Activated T-helper 9 cell treated with anti-CD3 and anti-CD28 coated beads, Interleukin-2, amount 50 U/mL, for 16 hours (primary cell): ENCODE data around the gene ACSM6.
"Not testable (repeated sequence)": the region's sequence is repeated elsewhere in the genome, so short reads cannot be mapped to it uniquely, and the experiment has no call there.

Experiments used
- DNase-seq: peaks from one replicate; pipeline ENCODE4 v3.0.0-alpha.2; 2020; ENCODE audit warnings: low read depth

ACSM6 gene

GRCh38 chr10:95193944-95194343 is at the start of gene ACSM6:
ACSM6 (plus strand) TSS chr10:95194238; CDS start chr10:95194486, 248 bp downstream.
- DNase-seq: no peak

GRCh38 chr10:95168694-95169093 is 25.3 kb upstream of the ACSM6 start:
- no peak for DNase-seq

DNA sequence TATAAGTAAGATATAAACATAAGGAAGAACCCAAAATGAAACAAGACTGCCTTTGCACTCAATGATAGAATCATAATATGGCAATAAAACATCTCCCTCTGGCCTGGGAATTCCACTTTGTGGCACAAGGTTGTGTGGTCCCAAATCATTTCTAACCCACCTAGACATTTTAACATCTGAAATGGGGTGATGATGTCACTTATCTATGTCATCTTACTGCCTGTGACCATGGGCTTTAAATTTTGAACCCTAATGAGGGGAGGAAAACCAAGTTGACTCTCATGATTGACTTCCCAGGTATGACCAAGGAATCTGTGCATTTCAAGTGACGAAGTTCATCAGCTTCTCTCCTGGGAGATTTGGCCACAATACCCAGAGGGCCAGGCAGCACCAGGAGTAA is 24.5 kb upstream of the ACSM6 start:
- no peak for DNase-seq

GRCh38 chr10:95170790-95171189 is 23.2 kb upstream of the ACSM6 start:
- no peak for DNase-seq

- no peak for DNase-seq
Measured at GRCh38 chr10:95171336-95171735, 22.7 kb upstream of the ACSM6 start.

- no peak for DNase-seq
Measured at GRCh38 chr10:95172851-95173250, 21.2 kb upstream of the ACSM6 start.

DNA sequence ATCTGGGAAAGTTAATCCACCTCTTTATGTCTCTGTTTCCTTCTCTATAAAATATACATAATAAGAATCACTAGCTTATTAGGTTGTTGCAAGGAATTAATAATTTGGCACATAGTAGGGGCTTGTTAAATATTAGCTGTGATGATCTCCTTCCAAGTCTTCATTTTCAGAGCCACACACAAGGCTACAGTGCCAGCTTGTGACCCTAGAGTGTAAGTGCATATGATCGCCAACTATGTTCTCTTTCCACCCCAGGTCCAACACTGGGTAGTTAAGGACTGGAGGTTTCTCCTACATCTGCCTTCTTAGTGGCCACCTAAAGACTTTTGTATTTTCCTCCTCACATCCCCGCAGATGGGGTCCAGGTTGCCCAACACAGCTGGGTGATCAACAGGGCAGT is 17.9 kb upstream of the ACSM6 start:
- no peak for DNase-seq

DNA sequence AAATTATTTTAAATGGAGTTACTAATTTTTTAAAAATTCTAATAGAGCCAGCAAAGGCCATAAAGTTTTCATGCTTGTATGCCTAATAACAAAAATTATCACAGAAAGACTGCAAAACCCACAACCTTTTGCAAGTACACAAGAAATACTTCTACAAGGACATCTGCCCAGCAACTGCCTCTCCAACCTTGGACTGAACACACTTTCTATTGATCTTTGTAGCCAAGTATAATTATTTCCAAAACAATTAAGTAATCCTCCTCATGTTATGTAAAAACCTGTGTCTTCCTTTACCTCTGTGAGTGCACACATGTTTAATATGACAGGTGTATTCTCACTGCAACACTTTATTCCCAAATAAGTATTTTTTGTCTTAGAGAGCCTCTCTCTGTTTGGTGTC is 16.6 kb upstream of the ACSM6 start:
- DNase-seq: no peak

DNA sequence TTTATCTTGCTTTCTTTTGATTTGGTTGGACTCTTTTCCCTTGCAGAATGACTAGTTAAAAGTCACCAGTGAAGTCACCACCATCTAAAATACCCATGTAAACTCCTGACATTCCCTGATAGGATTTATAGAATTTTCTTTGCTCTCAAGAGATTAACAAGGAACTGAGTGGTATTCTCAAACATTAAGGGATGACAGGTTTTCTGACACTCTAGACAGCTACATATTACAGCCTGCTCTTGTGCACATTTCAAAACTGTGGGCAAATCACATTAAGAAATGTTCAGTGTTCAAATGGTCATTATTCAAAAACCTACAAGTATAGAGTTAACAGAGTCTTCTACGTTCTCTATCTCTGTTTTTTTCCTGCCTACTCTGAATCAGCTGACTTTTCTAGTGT is 15.8 kb upstream of the ACSM6 start:
- no peak for DNase-seq

- DNase-seq: no peak
Measured at GRCh38 chr10:95178797-95179196, 15.2 kb upstream of the ACSM6 start.

DNA sequence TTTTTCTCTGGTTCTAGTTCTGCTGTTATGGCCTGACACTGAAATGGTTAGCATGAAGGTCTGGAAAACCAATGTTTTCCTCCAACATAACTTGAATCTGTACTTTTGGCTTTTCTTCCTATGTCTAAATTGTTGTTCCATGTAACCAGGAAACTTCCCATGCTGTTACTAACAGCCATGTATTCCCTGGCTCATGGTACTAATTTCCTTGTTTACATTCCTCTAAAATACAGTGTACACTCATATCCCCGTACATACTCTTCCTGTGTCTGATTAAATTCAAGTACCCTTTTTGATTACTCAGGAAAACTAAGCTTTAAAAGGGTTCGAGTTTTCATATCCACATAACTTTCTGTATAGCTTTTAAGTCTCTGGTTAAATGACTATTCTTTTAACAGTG is 12.3 kb upstream of the ACSM6 start:
- no peak for DNase-seq

DNA sequence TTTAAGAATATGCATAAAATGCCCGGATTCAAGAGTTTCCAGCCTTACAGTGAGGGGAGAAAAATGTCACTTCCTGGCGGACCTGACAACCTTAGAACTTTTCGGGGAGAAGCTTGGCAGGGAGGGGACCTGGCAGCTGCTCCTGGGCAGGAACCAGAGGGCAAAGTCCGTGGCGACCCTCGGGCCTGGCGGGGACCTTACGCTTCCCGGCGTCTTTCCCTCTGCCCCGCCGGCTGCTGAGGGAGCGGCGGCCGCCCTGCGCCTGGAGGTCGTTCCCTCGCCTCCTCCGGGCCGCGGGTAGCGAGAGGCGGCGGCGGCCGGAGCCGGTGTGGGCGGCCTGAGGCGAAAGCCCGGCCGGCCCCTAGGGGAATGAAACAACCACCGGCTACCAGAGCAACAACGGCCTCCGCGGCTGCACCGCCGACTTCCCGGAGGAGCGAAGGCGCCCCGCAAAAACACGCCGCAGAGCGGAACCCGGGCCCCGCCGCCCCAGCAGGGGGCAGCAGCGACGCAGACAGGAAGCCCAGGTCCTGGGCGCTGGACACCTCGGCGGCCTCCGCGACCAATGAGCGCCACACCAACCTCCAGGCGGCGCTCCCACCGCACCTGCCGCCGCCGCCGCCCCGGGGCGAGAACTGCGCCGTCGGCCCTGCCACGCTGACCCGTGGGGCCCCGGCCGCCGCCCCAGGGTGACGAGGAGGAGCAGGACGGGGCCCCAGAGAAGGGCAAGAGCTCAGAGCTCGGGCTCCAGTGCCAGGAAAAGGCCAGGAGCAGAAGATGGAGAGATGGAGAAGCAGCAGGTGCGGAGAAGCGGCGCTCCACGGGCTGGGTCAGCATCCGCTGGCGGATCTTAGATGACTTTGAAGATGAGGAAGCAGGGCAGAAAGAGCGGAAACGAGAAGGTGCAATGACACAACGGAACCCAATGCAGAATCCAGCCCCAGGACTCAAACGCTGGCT is 10.5 kb upstream of the ACSM6 start:
- DNase-seq: peak; percentile 34

DNA sequence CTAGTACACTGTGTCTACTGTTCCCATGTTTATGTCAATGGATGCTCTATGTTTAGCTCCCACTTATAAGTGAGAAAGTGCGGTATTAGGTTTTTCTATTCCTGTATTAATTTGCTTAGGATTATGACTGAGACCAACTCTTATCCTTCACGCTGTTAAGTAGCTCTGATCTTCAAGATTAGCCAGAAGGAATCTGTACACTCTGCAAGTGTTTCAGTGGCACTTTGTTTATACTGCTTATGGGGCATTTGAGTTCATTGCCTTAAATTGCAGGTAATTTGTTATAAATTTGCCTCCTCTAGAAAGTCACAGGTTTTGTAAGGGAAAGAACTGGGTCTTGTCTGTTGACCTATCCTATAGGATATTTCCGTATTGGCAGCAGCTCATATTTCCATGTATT is 6.4 kb upstream of the ACSM6 start:
- DNase-seq: no peak

- DNase-seq: no peak
Measured at GRCh38 chr10:95188593-95188992, 5.4 kb upstream of the ACSM6 start.

GRCh38 chr10:95196046-95196445 is 2.0 kb downstream of the ACSM6 start:
- no peak for DNase-seq

DNA sequence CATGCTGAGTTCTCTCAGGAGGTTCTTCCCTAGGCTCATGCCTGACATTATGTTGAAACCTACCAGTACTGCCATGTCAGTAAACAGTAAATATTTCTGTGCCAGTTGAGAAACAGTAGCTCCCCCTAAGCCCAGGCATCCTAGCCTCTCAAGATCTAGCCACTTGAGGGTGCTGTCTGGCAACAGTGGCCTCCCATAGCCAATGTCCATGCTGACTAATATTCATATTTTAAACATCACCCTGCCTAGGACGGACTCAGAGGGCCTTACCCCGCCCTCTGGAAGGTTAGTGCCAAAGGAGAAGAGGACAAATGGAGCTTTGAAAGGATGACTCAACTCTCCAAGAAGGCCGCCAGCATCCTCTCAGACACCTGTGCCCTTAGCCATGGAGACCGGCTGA is 7.7 kb downstream of the ACSM6 start:
- DNase-seq: no peak

- not testable (repeated sequence) for DNase-seq
Measured at GRCh38 chr10:95202865-95203264, 8.8 kb downstream of the ACSM6 start.

DNA sequence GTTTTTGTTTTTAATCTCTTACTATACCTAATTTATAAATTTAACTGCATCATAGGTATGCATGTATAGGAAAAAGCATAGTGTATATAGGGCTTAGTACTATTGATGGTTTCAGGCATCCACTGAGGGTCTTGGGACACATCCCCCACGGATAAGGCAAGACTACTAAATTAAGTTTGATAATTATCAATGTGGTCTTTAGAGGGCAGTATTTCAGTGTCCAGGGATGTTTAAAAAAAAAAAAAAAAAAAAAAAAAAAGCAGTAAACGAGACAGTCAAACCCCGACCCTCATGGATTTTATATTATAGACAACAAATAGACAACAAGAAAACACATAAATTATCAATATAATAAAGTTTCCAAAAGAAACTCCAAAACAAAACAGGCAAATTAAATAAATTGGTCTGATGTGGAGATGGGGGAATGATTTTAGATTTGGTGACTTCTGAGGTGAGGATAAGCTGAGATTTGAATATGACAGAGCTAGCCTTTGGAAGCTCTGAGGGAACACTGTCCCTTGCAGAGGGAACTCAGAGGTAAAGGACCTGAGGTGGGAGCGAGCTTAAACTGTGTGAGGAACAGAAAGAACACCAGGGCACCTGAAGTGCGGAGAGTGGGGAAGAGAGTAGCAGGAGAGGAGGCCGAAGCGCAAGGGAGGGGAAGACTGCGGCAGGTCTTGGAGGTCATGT is 14.8 kb downstream of the ACSM6 start:
- DNase-seq: no peak

GRCh38 chr10:95209509-95210127 is 15.6 kb downstream of the ACSM6 start:
- DNase-seq: no peak

GRCh38 chr10:95211606-95212279 is 17.7 kb downstream of the ACSM6 start:
- no peak for DNase-seq

GRCh38 chr10:95214369-95214768 is 20.3 kb downstream of the ACSM6 start:
- DNase-seq: no peak

GRCh38 chr10:95214793-95215192 is 20.8 kb downstream of the ACSM6 start:
- DNase-seq: no peak
